SK-N-SH (cell line): Measurements from ENCODE around the gene RGS6.

Experiments used
- PBX3 ChIP-seq: IDR thresholded peaks from 2 replicates; pipeline ENCODE4; 2012
- SIN3A ChIP-seq: IDR thresholded peaks from 2 replicates; pipeline ENCODE4 v1.6.1; 2012; ENCODE audit warnings: low read depth, mild to moderate bottlenecking, low read length, moderate library complexity, borderline replicate concordance
- TF ChIP-seq, protein P1 (sequence below): fragments of 200-600 bp; sonication (generic); IDR thresholded peaks from 2 replicates; pipeline ENCODE4 v1.6.1; 2017; ENCODE audit warnings: antibody characterized with exemption, mild to moderate bottlenecking, moderate library complexity

DNA sequence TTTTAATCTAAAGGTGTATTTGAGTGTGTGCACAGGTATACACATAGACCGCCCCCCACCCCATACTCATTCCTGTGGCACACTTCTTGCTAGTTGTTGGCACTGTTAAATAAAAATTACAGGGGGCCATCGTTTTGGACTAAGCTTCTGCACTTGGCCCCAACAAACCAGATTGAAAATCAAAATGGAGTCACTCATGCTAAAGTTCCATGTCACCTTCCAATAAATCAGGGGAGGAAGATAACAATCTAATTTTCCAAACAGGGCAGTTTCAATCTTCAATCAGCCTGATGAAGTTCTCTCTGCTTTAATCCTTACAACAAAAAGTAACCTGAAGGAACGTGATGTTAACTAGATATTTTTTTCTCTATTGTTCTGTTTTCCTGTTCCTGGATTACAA is 78.2 kb downstream of the RGS6 start:
- TF ChIP-seq, protein P1, sequence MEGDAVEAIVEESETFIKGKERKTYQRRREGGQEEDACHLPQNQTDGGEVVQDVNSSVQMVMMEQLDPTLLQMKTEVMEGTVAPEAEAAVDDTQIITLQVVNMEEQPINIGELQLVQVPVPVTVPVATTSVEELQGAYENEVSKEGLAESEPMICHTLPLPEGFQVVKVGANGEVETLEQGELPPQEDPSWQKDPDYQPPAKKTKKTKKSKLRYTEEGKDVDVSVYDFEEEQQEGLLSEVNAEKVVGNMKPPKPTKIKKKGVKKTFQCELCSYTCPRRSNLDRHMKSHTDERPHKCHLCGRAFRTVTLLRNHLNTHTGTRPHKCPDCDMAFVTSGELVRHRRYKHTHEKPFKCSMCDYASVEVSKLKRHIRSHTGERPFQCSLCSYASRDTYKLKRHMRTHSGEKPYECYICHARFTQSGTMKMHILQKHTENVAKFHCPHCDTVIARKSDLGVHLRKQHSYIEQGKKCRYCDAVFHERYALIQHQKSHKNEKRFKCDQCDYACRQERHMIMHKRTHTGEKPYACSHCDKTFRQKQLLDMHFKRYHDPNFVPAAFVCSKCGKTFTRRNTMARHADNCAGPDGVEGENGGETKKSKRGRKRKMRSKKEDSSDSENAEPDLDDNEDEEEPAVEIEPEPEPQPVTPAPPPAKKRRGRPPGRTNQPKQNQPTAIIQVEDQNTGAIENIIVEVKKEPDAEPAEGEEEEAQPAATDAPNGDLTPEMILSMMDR: no peak
- TF ChIP-seq PBX3: no peak
- TF ChIP-seq SIN3A: no peak
